Memory B cell (primary cell): ENCODE measurements around the gene KRT74.

Experiments
- ATAC-seq: fragments of 150-1000 bp; cut with Tn5 transposase; 2 replicates; pipeline ENCODE4 v1.10.0; 2021; ENCODE audit warnings: low read depth, mild to moderate bottlenecking, moderate library complexity
- DNase-seq, 2 donors: peaks; one replicate each; pipeline ENCODE4 v3.0.0; 2022; ENCODE audit warnings: low spot score in 2 of 2
- H3K27ac Mint-ChIP-seq: one replicate; pipeline ENCODE4 v1.8.0; 2022; ENCODE audit warnings: mild to moderate bottlenecking, moderate library complexity, mixed read lengths
- H3K27me3 Mint-ChIP-seq: one replicate; pipeline ENCODE4 v1.8.0; 2022; ENCODE audit warnings: mixed read lengths
- H3K36me3 Mint-ChIP-seq: one replicate; pipeline ENCODE4 v1.8.0; 2022; ENCODE audit warnings: mild to moderate bottlenecking, mixed read lengths
- H3K4me1 Mint-ChIP-seq: one replicate; pipeline ENCODE4 v1.8.0; 2022; ENCODE audit warnings: mixed read lengths
- H3K4me3 Mint-ChIP-seq: one replicate; pipeline ENCODE4 v1.8.0; 2022; ENCODE audit warnings: mild to moderate bottlenecking, moderate library complexity, mixed read lengths
- H3K9me3 Mint-ChIP-seq: one replicate; pipeline ENCODE4 v1.8.0; 2022; ENCODE audit warnings: mixed read lengths

Gene KRT74

GRCh38 chr12:52577316-52577715, 3.7 kb upstream of the KRT74 start:
- no peaks in the 10 kb centered on the region for H3K4me1 Mint-ChIP-seq
- H3K27me3 Mint-ChIP-seq = peaks cover 11% of the 10 kb centered on the region
- DNase-seq (no peak), ATAC-seq (no peak)
- H3K9me3 Mint-ChIP-seq = no peaks in the 10 kb centered on the region
- no peak overlapping the region for H3K27ac Mint-ChIP-seq
- no peak overlapping the region for H3K4me3 Mint-ChIP-seq
- no peaks in the 10 kb centered on the region for H3K36me3 Mint-ChIP-seq

GRCh38 chr12:52575948-52576347, 2.3 kb upstream of the KRT74 start:
- H3K27ac Mint-ChIP-seq = no peak overlapping the region
- H3K36me3 Mint-ChIP-seq = no peaks in the 10 kb centered on the region
- no peaks in the 10 kb centered on the region for H3K9me3 Mint-ChIP-seq
- no peak for ATAC-seq
- H3K4me1 Mint-ChIP-seq = no peaks in the 10 kb centered on the region
- no peak overlapping the region for H3K4me3 Mint-ChIP-seq
- no peak for DNase-seq
- H3K27me3 Mint-ChIP-seq = peaks cover 8% of the 10 kb centered on the region

GRCh38 chr12:52575256-52575655, 1.6 kb upstream of the KRT74 start:
- Mint-ChIP-seq H3K27me3 (peaks cover 5% of the 10 kb centered on the region), H3K9me3 (no peaks in the 10 kb centered on the region), H3K36me3 (no peaks in the 10 kb centered on the region), H3K4me1 (no peaks in the 10 kb centered on the region), H3K4me3 (no peak overlapping the region), H3K27ac (no peak overlapping the region)
- ATAC-seq = no peak
- DNase-seq = no peak

GRCh38 chr12:52573306-52573705, 337 bp downstream of the KRT74 start:
- Mint-ChIP-seq H3K36me3 (no peaks in the 10 kb centered on the region), H3K27ac (no peak overlapping the region), H3K4me3 (no peak overlapping the region), H3K27me3 (peaks cover 6% of the 10 kb centered on the region), H3K4me1 (no peaks in the 10 kb centered on the region), H3K9me3 (no peaks in the 10 kb centered on the region)
- no peak for ATAC-seq
- DNase-seq = no peak

GRCh38 chr12:52570511-52570910, 3.1 kb downstream of the KRT74 start:
- ATAC-seq (no peak), DNase-seq (no peak)
- no peak overlapping the region for H3K4me3 Mint-ChIP-seq
- H3K9me3 Mint-ChIP-seq = no peaks in the 10 kb centered on the region
- H3K27me3 Mint-ChIP-seq = peaks cover 7% of the 10 kb centered on the region
- no peak overlapping the region for H3K27ac Mint-ChIP-seq
- H3K4me1 Mint-ChIP-seq = no peaks in the 10 kb centered on the region
- no peaks in the 10 kb centered on the region for H3K36me3 Mint-ChIP-seq

- Mint-ChIP-seq H3K4me3 (no peak overlapping the region), H3K36me3 (no peaks in the 10 kb centered on the region), H3K27me3 (peaks cover 14% of the 10 kb centered on the region), H3K9me3 (no peaks in the 10 kb centered on the region), H3K4me1 (no peaks in the 10 kb centered on the region), H3K27ac (no peak overlapping the region)
- ATAC-seq = no peak
- DNase-seq = no peak
Observed at GRCh38 chr12:52568111-52568510, 5.5 kb downstream of the KRT74 start.

- Mint-ChIP-seq H3K27ac (no peak overlapping the region), H3K4me1 (no peaks in the 10 kb centered on the region), H3K36me3 (no peaks in the 10 kb centered on the region), H3K9me3 (no peaks in the 10 kb centered on the region), H3K4me3 (no peak overlapping the region), H3K27me3 (peaks cover 10% of the 10 kb centered on the region)
- DNase-seq (no peak), ATAC-seq (no peak)
Observed at GRCh38 chr12:52566847-52567291, 6.8 kb downstream of the KRT74 start.

- no peaks in the 10 kb centered on the region for H3K4me1 Mint-ChIP-seq
- DNase-seq = no peak
- no peak for ATAC-seq
- H3K27me3 Mint-ChIP-seq = peaks cover 10% of the 10 kb centered on the region
- H3K27ac Mint-ChIP-seq = no peak overlapping the region
- no peaks in the 10 kb centered on the region for H3K36me3 Mint-ChIP-seq
- no peak overlapping the region for H3K4me3 Mint-ChIP-seq
- no peaks in the 10 kb centered on the region for H3K9me3 Mint-ChIP-seq
Observed at GRCh38 chr12:52564582-52564981, 9.1 kb downstream of the KRT74 start.

- no peak overlapping the region for H3K27ac Mint-ChIP-seq
- DNase-seq (no peak), ATAC-seq (no peak)
- no peaks in the 10 kb centered on the region for H3K9me3 Mint-ChIP-seq
- no peaks in the 10 kb centered on the region for H3K4me1 Mint-ChIP-seq
- H3K36me3 Mint-ChIP-seq = no peaks in the 10 kb centered on the region
- no peak overlapping the region for H3K4me3 Mint-ChIP-seq
- peaks cover 16% of the 10 kb centered on the region for H3K27me3 Mint-ChIP-seq
Observed at GRCh38 chr12:52561880-52562449, 11.7 kb downstream of the KRT74 start.

- H3K27me3 Mint-ChIP-seq = peaks cover 18% of the 10 kb centered on the region
- H3K27ac Mint-ChIP-seq = no peak overlapping the region
- no peaks in the 10 kb centered on the region for H3K36me3 Mint-ChIP-seq
- H3K9me3 Mint-ChIP-seq = no peaks in the 10 kb centered on the region
- H3K4me3 Mint-ChIP-seq = no peak overlapping the region
- no peaks in the 10 kb centered on the region for H3K4me1 Mint-ChIP-seq
- DNase-seq = no peak
- ATAC-seq = no peak
Observed at GRCh38 chr12:52559979-52560378, 13.7 kb downstream of the KRT74 start.

- DNase-seq (no peak), ATAC-seq (no peak)
- H3K4me1 Mint-ChIP-seq = no peaks in the 10 kb centered on the region
- H3K9me3 Mint-ChIP-seq = no peaks in the 10 kb centered on the region
- no peaks in the 10 kb centered on the region for H3K36me3 Mint-ChIP-seq
- H3K27ac Mint-ChIP-seq = no peak overlapping the region
- H3K27me3 Mint-ChIP-seq = peaks cover 18% of the 10 kb centered on the region
- no peak overlapping the region for H3K4me3 Mint-ChIP-seq
Observed at GRCh38 chr12:52558781-52559445, 14.7 kb downstream of the KRT74 start.

- no peaks in the 10 kb centered on the region for H3K9me3 Mint-ChIP-seq
- H3K27ac Mint-ChIP-seq = no peak overlapping the region
- DNase-seq = no peak
- no peaks in the 10 kb centered on the region for H3K36me3 Mint-ChIP-seq
- peaks cover 22% of the 10 kb centered on the region for H3K27me3 Mint-ChIP-seq
- H3K4me1 Mint-ChIP-seq = no peaks in the 10 kb centered on the region
- no peak for ATAC-seq
- no peak overlapping the region for H3K4me3 Mint-ChIP-seq
Observed at GRCh38 chr12:52557476-52557875, 16.2 kb downstream of the KRT74 start.

- ATAC-seq (no peak), DNase-seq (no peak)
- Mint-ChIP-seq H3K36me3 (no peaks in the 10 kb centered on the region), H3K27ac (no peak overlapping the region), H3K4me3 (no peak overlapping the region), H3K4me1 (no peaks in the 10 kb centered on the region), H3K9me3 (no peaks in the 10 kb centered on the region), H3K27me3 (peaks cover 26% of the 10 kb centered on the region)
Observed at GRCh38 chr12:52555577-52555976, 18.1 kb downstream of the KRT74 start.

- no peaks in the 10 kb centered on the region for H3K4me1 Mint-ChIP-seq
- H3K9me3 Mint-ChIP-seq = no peaks in the 10 kb centered on the region
- ATAC-seq (no peak), DNase-seq (no peak)
- H3K36me3 Mint-ChIP-seq = no peaks in the 10 kb centered on the region
- peaks cover 22% of the 10 kb centered on the region for H3K27me3 Mint-ChIP-seq
- no peak within 1 kb of the TSS for H3K27ac Mint-ChIP-seq
- no peak within 1 kb of the TSS for H3K4me3 Mint-ChIP-seq
Observed at GRCh38 chr12:52552681-52553195, 20.9 kb downstream of the KRT74 start, which contains the start of gene KRT71. Gene KRT71, minus strand, starts transcription at chr12:52553145. Its CDS starts 68 bp downstream, at chr12:52553077.

GRCh38 chr12:52552055-52552454, 21.6 kb downstream of the KRT74 start:
- Mint-ChIP-seq H3K9me3 (no peaks in the 10 kb centered on the region), H3K27ac (no peak overlapping the region)
- DNase-seq = no peak

More at GRCh38 chr12:52552055-52552454, 21.6 kb downstream of the KRT74 start:
- no peak overlapping the region for H3K4me3 Mint-ChIP-seq
- H3K27me3 Mint-ChIP-seq = peaks cover 22% of the 10 kb centered on the region
- ATAC-seq = no peak
- no peaks in the 10 kb centered on the region for H3K36me3 Mint-ChIP-seq
- no peaks in the 10 kb centered on the region for H3K4me1 Mint-ChIP-seq
